Measurements from ENCODE around the gene RNH1.
"Not testable (repeated sequence)": the region's sequence is repeated elsewhere in the genome, so short reads cannot be mapped to it uniquely, and the experiment has no call there.

The RNH1 gene

GRCh38 chr11:473962-474785 lies 32.9 kb downstream of the RNH1 start:
- DNase-seq = no peak

GRCh38 chr11:473415-473814 lies 33.6 kb downstream of the RNH1 start:
- no peak for DNase-seq

- no peak for DNase-seq
Observed at GRCh38 chr11:472816-473215, 34.2 kb downstream of the RNH1 start.

- DNase-seq = no peak
Observed at GRCh38 chr11:472272-472671, 34.8 kb downstream of the RNH1 start.

- DNase-seq = no peak
Observed at GRCh38 chr11:471468-472145, 35.4 kb downstream of the RNH1 start.

- DNase-seq = peak; percentile 62
Observed at GRCh38 chr11:469684-470560, 37.1 kb downstream of the RNH1 start.

GRCh38 chr11:469026-469683 lies 37.9 kb downstream of the RNH1 start:
- DNase-seq = not testable (repeated sequence)

GRCh38 chr11:468493-468892 lies 38.5 kb downstream of the RNH1 start:
- no peak for DNase-seq

- DNase-seq = no peak
Observed at GRCh38 chr11:468036-468435, 39.0 kb downstream of the RNH1 start.

- DNase-seq = no peak
Observed at GRCh38 chr11:465896-466530, 41.0 kb downstream of the RNH1 start.

GRCh38 chr11:464316-464715 lies 42.7 kb downstream of the RNH1 start:
- DNase-seq = no peak

- DNase-seq = no peak
Observed at GRCh38 chr11:462107-462890, 44.7 kb downstream of the RNH1 start.

- DNase-seq = no peak
Observed at GRCh38 chr11:461626-462025, 45.4 kb downstream of the RNH1 start.

GRCh38 chr11:460331-461199 lies 46.5 kb downstream of the RNH1 start:
- peak; percentile 99 for DNase-seq

GRCh38 chr11:459511-460220 lies 47.4 kb downstream of the RNH1 start:
- DNase-seq = peak; percentile 57

GRCh38 chr11:457111-457760 lies 49.8 kb downstream of the RNH1 start:
- DNase-seq = no peak

GRCh38 chr11:456533-456932 lies 50.5 kb downstream of the RNH1 start:
- DNase-seq = no peak

GRCh38 chr11:455566-456147 lies 51.4 kb downstream of the RNH1 start:
- no peak for DNase-seq

All from NCI-H226 (cell line).